Measurements from ENCODE around the gene CRTAP. TPM values are rescaled to one million over a fixed set of nuclear protein-coding genes. Genes with fewer than 3 reads are reported as not detected.

CRTAP gene
- total and polyA plus RNA-seq, 2 of the 13 experiments (the other 11 are each of a cell fraction or from before 2014, with no cell fraction given): 54.2 to 119 TPM

- H3K27me3 ChIP-seq (ENCODE audit: control insufficient read depth in 1 of 2, insufficient read depth in 2 of 2, low read length in 2 of 2): no peaks in the 10 kb centered on the region
- ChIA-PET POLR2A (interaction anchor here (0.7 kb wide), 2 partner anchors 15 to 728 kb away, joined by 3 to 4 read pairs; no protein-coding TSS in a partner anchor), CTCF (ENCODE audit: low intra/inter-chr PET ratio, low total read pairs) (interaction anchor here (2.2 kb wide), 1 partner anchor 126 kb away, joined by 38 read pairs; no protein-coding TSS in a partner anchor)
- ATAC-seq: peak; percentile 90
- no peak overlapping the region for H3K9ac ChIP-seq (ENCODE audit: insufficient read depth, low read depth, low read length)
- in situ Hi-C loops (cut with HindIII; ENCODE audit: extremely low pct_ligation_motif_present, low pct_unique_long_range_greater_than_20kb): loop anchor here (25.0 kb wide), 1 partner anchor 337 kb away; no protein-coding TSS in a partner anchor
- no peak overlapping the region for H2AFZ ChIP-seq (ENCODE audit: low read length)
- no peaks in the 10 kb centered on the region for H4K20me1 ChIP-seq (ENCODE audit: insufficient read depth, low read length)
- no peak overlapping the region for H3K27ac ChIP-seq (ENCODE audit: extremely low read length, insufficient read depth, low read length)
- H3K4me1 ChIP-seq (ENCODE audit: insufficient read depth, low read length): peaks cover 12% of the 10 kb centered on the region
- H3K36me3 ChIP-seq (replicated peaks in 1 of 2; ENCODE audit: control insufficient read depth in 1 of 2, insufficient read depth in 2 of 2, low read length in 2 of 2): peaks cover 0 to 5% of the 10 kb centered on the region in 2 experiments; a peak in 3 of 5 replicates
- H3K79me2 ChIP-seq (ENCODE audit: insufficient read depth, low read length): peaks cover 2% of the 10 kb centered on the region
- no peak overlapping the region for H3K4me3 ChIP-seq (replicated peaks in 1 of 3; ENCODE audit: insufficient read depth in 1 of 3, low read depth in 2 of 3, low read length in 3 of 3)
- peak; percentile 90 for FAIRE-seq
- DNase-seq (ENCODE audit: low spot score): peak; percentile 58
- intact Hi-C loops (cut with micrococcal nuclease; ENCODE audit: unreplicated experiment): loop anchor here (1.0 kb wide), 1 partner anchor 127 kb away; no protein-coding TSS in a partner anchor
- H3K4me2 ChIP-seq (ENCODE audit: low read depth, low read length): no peak overlapping the region
- H3K9me3 ChIP-seq (ENCODE audit: low read length): no peaks in the 10 kb centered on the region
- 63% methylated on average over 13 of the region's 13 CpGs for WGBS (ENCODE audit: low lambda C conversion rate)
- BruUV-seq (replicated peaks): no TSS peak
- TF ChIP-seq ZNF282 (IDR thresholded peaks at IDR 0.05; ENCODE audit: partially characterized antibody): no peak
- no peak for TF ChIP-seq PRMT3 (CRISPR knock-in tag; IDR thresholded peaks at IDR 0.05; ENCODE audit: borderline replicate concordance, low read depth)
- TF ChIP-seq ZNF512 (CRISPR knock-in tag; IDR thresholded peaks at IDR 0.05): peak; percentile 99
- no peak for TF ChIP-seq NR2F6 (IDR thresholded peaks at IDR 0.05)
- 0 out of 2 replicates have a peak, but pooled peaks have one; percentile 14 for TF ChIP-seq NR2F6 (CRISPR knock-in tag; IDR thresholded peaks at IDR 0.05)
- peak; percentile 31 for TF ChIP-seq TEAD3 (CRISPR knock-in tag; optimal IDR thresholded peaks at IDR 0.05; ENCODE audit: borderline replicate concordance)
- TF ChIP-seq ZNF740 (CRISPR knock-in tag; IDR thresholded peaks at IDR 0.05): 0 out of 2 replicates have a peak, but pooled peaks have one; percentile 54
- no peak for TF ChIP-seq ZNF629 (CRISPR knock-in tag; conservative IDR thresholded peaks at IDR 0.05)
- no peak for TF ChIP-seq ZNF251 (CRISPR knock-in tag; IDR thresholded peaks at IDR 0.05)
- TF ChIP-seq SIX4 (CRISPR knock-in tag; IDR thresholded peaks at IDR 0.05): no peak
- no peak for TF ChIP-seq HNRNPL (IDR thresholded peaks at IDR 0.05; ENCODE audit: low read depth, low read length)
- TF ChIP-seq CHCHD3 (CRISPR knock-in tag; IDR thresholded peaks at IDR 0.05): no peak
- TF ChIP-seq HMG20B (CRISPR knock-in tag; conservative IDR thresholded peaks at IDR 0.05): no peak
- no peak for TF ChIP-seq ZNF296 (CRISPR knock-in tag; conservative IDR thresholded peaks at IDR 0.05)
- TF ChIP-seq PITX1 (CRISPR knock-in tag; IDR thresholded peaks at IDR 0.05): peak; percentile 75; the same call in 1 of the 2 replicates
- TF ChIP-seq ZNF34 (CRISPR knock-in tag; IDR thresholded peaks at IDR 0.05; ENCODE audit: borderline replicate concordance): no peak
- peak; percentile 92 for TF ChIP-seq CTCF (CRISPR knock-in tag; IDR thresholded peaks at IDR 0.05)
- TF ChIP-seq ZNF160 (CRISPR knock-in tag; IDR thresholded peaks at IDR 0.05): no peak
- TF ChIP-seq ZNF20 (CRISPR knock-in tag; IDR thresholded peaks at IDR 0.05): no peak
- no peak for TF ChIP-seq SRSF1 (optimal IDR thresholded peaks at IDR 0.05; ENCODE audit: low read depth, low read length)
- TF ChIP-seq SMC3 (IDR thresholded peaks at IDR 0.05; ENCODE audit: low read length): peak; percentile 97
Observed at GRCh38 chr3:33074217-33075067, 39.4 kb upstream of the CRTAP start.

All from HepG2 (cell line).